HuH-7.5 (cell line): ENCODE results near the gene CMTR2.
"Not testable (repeated sequence)": the region's sequence is repeated elsewhere in the genome, so short reads cannot be mapped to it uniquely, and the experiment has no call there.

Experiments used
- DNase-seq: peaks from one replicate; pipeline ENCODE4 v3.0.0; 2011; ENCODE audit warnings: low spot score

CMTR2 gene, protein sequence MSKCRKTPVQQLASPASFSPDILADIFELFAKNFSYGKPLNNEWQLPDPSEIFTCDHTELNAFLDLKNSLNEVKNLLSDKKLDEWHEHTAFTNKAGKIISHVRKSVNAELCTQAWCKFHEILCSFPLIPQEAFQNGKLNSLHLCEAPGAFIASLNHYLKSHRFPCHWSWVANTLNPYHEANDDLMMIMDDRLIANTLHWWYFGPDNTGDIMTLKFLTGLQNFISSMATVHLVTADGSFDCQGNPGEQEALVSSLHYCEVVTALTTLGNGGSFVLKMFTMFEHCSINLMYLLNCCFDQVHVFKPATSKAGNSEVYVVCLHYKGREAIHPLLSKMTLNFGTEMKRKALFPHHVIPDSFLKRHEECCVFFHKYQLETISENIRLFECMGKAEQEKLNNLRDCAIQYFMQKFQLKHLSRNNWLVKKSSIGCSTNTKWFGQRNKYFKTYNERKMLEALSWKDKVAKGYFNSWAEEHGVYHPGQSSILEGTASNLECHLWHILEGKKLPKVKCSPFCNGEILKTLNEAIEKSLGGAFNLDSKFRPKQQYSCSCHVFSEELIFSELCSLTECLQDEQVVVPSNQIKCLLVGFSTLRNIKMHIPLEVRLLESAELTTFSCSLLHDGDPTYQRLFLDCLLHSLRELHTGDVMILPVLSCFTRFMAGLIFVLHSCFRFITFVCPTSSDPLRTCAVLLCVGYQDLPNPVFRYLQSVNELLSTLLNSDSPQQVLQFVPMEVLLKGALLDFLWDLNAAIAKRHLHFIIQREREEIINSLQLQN

DNA sequence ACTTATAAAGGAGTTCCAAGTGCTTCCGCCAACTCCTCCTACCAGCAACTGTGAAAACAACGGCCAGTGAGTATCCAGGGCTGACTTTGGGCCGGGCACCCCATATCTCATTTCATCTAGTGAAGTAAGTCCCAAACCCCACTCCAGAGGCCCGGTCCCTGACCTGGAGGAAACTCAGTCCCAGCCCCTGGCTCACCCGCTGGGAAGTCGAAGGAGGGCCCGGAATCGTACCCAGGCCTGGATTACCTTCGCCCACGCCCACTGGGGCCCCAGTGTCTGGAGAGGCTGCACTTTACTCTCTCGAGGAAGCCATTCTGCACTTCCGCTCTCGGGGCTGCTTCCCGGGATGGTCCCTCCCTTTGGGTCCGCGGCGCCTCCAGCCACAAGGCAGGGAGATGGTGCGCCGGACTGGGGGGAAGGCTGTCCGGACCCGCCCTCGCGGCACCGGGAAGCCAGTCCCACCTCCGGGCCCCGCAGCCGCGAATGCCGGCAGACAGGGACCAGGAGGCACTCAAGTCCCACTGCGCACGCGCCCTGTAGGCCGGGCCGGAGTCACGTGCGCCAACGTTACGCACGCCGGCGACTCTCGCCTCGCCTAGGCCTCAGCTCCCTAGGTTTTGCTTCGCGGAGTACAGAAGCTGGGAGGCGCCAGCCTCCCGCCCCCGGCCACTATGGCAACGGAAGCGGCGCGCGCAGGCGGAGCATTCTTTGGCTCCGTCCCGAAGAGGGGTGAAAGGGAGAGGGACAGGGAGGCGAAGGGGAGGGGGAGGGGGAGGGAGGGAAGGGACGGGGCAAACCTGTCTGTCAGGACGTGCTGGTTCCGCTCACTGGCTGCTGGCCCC is at the start of gene CMTR2:
TSS of gene CMTR2 (minus strand) at position 513 of the 842 bp plus-strand sequence. CDS start 3,482 bp downstream, outside the sequence.
- peak; percentile 93 for DNase-seq

DNA sequence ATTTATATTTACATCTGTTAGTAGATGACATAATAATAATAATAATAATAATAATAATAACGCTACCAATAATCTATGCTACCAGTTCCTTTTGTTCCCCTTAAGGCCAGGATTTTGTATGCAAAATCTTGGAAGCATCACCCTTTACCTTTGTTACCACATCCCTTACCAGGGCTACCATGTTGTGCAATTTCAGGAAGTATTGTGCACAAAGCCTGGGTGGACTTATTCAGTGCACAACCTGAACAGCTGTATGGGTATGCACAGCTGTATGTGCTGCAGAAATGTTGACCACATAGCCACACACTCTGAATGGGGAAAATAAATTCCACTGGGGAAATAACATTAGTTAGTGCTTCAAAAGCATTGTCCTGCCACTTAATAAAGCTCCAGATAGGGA is 49.4 kb upstream of the CMTR2 start:
- no peak for DNase-seq

DNA sequence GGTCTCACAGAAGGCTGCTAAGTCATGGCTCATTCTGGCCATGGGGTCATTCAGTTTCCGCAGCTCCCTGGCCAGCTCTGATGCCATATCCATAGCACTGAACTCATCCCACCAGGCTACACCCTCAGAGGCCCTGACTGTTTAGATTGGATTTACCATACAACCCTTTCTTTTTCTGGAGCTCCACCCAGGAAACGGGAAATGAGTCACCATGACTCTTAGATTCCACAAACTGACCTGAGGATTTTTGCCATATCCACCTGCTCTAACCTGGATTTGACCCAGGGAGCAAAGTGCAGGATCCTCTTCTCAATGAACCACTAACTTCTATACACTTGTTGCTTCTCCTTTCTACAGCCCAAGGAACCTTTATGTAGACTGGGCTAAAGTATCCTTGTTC is 49.0 kb upstream of the CMTR2 start:
- DNase-seq = no peak

DNA sequence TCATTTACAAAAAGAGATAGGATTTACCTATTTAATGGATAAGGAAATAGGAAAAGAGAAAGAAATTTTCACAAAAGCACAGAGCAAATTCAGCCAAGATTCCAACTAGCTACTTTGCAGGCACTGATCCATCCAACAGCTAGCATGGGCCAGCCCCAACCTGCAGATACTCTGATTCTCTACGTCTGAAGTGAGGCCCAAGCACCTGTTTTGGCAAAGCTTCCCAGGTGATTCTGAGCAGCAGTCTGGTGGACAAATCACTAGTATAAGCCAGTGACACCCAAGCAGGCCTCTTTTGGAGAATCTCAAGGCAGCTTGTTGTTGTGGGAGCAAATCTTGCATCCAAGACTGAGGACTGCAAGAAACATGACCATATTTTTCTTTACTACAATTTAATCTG is 48.4 kb upstream of the CMTR2 start:
- no peak for DNase-seq

DNA sequence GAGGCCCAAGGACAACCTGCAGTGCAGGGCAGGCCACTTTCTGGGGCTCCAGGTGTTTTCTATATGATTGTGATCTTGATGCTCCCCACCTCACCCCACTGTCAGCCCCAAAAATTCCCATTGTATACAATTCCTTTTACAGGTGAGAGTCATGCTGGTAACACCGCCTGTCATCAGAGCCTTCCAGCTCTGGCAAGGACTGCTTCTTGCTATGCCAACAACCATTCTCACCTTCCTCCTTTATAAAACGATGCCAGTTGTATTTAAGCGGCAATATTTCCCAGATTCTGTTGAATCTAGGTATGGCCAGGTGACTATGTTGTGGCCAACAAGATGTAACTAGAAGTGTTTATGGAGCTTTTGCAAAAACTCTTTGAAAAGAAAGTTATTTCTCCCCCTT is 38.9 kb upstream of the CMTR2 start:
- no peak for DNase-seq

DNA sequence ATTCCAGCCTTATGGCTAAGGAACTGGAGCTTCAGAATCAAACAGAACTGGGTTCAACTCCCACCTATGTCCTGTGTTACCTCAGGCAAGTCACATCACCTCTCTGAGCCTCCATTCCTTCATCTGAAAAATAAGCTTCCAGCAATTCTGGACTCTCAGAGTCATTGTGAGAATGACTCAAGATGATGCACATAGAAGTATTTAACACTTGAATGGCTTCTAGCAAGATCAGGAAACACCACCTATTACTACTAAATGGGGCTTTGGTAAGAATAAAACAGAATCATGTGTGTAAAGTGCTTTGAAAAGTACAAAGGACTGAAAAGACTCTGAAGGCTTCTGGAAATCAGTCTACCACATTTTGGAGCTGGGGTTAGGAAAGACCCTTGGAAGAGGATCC is 38.5 kb upstream of the CMTR2 start:
- no peak for DNase-seq

DNA sequence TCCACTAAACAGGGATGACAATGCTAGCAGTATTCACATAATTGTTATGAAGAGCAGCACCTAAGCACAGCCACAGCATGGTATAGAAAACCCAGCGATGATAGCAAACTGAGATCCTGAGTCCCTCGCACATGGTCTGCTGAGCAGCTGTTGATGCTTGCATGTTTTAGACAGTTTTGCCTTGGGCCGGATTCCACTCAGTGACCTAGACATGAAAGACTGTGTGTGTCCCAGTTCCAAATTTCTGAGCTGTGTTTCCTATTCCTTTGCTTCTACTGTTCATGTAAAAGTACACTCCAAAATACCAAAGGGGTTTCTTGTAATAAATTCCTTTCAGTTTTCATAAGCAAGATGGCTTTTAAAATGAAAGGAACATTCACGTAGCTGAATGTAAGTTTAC is 30.8 kb upstream of the CMTR2 start:
- DNase-seq = no peak

DNA sequence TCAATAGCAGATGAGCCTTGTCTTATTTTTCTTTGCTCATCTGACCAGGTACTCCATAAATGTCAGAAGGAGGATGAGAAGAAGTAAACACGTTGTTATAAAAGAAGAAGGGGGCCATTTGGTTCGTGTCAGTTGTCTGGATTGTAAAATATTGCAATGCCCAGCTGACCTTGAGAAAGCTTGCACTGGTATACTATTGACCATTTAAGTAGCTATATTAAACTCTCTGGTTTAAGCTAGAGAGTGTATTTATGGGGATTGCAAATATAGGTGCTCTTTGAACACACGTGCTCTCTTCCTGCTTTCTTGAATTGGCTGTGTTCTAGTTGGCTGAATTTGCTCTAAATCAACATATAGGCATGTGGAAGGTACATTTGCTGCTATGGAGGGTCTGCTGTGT is 26.1 kb upstream of the CMTR2 start:
- DNase-seq = no peak

DNA sequence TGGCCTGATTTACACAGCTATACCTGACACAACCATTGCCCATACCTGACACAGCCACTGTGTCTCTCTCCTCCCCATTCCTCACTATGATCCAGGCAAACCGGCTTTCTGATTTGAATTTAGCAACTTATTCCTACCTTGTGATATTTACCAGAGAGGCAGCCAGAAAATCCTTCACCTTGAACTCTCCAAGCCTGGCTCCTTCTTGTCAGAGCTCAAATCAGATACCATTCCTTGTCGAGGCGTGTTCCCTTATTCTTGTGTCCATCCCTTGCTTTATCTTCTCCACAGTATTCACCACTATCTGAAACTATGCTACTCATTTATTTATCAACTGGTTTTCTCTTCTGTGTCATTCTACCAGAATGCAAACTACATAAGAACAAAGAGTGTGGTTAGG is 24.4 kb upstream of the CMTR2 start:
- not testable (repeated sequence) for DNase-seq

DNA sequence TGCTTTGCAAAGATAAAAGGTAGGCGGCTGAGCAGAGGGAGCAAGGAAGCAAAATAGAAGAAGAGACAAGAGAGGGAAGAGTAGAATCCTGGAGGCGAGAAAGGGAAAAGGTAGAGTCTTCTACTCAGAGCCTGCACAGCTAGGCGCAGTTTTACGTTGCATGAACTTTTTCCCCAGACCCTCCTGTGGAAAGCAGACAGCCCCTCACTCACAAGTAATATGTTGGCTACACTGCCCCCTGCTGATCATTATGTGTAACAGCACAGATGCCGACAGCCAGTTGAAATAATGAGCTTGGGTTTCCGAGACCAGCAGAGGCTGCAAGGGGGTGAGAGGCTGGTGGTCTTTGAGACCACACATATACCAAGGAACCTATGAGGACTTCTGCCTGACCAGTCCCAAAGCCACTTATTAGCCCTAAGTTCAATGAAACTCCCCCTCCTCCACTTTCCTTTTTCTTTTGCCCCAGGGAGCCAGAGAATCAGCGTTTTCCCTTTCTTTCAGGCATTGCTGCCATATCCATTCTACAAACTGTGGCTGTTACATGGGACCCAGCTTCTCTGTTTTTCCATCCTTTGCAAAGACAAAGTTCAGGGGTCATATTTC is 22.5 kb upstream of the CMTR2 start:
- peak; percentile 19 for DNase-seq

DNA sequence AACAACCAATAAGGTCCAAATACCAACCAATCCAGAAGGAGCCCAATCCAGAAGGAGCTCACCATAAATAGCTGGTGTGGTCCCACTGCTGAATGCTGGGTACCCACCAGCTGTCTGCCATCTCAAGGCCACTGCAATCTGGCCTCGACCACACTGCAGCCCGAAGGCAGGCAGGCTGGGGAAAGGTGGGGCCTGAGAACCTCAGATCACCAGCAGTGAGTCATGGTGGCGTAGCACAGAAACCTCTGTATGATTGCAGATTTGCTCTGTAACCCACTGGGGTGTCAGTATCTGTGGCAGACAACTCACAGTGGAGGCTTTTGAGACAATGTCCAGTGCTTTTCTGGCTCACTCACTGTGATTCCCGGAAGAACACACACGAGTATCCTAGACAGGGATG is 14.7 kb upstream of the CMTR2 start:
- DNase-seq = no peak

DNA sequence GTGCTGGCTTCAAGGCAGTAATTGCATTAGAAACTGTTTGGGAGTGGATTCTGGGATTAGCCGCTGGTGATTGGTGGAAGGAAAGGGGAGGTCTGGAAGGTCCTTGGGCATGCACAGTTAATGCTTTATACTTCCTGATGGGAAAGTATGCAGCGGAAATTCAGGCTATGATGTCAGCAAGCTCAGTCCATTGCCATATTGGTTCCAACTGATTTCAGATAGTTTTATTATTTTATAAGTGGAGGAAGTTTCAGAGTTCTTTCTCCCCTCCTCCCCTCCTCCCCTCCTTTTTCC is 8.1 kb upstream of the CMTR2 start:
- DNase-seq = no peak

DNA sequence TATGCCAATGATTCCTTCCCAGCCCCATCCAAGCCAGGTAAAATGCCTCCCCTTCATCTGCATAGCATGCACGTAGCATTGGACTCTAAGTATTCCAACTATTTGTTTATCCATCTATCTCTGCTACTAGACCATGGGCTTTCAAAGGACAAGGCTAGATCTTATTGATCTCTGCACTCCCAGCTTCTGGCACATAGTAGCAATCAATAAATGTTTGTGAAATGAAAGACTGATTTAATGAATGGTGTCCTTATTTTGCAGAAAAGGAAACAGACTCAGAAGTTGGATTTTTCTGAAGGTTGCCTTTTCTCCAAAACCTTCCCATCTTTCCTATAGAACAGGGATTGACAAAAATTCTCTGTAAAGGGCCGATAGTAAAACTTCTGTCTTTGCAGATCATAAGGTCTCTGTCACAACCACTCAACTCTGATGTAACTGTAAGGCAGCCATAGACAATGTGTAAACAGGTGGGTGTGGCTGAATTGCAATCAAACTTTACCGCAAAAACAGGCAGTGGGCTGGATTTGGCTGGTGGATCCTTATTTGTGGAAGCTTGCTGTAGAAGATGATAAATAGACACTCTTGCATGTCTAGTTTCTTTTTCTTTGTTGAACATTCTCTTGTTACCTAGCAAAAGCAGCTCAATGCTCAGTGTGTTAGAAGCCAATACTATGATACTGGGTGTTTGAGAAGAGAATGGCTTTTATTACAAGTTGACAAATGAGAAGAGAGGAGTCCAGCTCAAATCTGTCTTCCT is 7.6 kb upstream of the CMTR2 start:
- DNase-seq = no peak

DNA sequence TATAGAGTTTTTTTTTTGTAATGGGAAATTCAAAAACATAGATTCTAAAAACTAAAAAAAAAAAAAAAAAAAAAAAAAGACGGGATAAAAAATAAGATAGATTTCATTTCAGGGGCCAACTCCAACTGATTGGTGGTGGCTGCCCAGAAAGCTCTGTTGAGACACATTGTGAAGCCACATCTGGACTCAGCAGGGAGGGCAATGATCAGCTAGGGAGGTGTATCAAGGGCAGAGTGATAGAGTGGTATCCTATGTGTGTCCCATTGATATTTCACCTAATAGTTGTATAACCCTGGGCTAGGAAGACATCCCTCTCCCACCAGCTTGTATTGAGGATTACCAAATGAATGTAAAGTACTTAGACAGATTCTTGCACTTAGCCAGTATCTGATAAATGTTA is 6.7 kb upstream of the CMTR2 start:
- DNase-seq = no peak

DNA sequence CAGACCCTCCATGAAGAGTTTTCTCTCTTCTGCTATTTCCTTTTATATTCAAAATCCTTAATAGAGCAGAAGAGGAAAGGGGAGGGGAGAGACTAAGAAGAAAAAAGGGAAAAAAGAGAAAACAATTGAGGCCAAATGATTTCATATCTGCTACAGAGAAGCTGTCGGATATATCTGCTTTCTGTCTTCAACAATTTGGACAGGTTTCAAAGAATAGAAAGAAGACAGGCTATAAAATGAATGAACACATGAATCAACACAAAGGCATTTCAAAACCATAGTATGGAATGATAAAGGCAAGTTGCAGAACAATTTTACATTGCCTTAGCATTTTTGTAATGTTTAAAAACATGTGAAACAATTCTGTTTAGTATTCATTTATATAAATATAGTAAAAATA is 4.7 kb upstream of the CMTR2 start:
- DNase-seq = no peak

DNA sequence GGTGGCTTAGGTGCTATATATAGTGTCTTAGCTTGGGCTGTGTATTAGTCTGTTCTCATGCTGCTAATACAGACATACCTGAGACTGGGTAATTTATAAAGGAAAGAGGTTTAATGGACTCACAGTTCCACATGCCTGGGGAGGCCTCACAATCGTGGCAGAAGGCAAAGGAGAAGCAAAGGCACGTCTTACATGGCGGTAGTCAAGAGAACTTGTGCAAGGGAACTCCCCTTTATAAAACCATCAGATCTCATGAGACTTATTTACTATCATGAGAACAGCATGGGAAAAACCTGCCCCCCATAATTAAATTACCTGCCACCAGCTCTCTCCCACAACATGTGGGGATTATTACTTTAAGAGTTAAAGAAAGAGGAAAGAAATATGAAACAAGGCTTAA is 2.9 kb upstream of the CMTR2 start:
- DNase-seq = not testable (repeated sequence)

DNA sequence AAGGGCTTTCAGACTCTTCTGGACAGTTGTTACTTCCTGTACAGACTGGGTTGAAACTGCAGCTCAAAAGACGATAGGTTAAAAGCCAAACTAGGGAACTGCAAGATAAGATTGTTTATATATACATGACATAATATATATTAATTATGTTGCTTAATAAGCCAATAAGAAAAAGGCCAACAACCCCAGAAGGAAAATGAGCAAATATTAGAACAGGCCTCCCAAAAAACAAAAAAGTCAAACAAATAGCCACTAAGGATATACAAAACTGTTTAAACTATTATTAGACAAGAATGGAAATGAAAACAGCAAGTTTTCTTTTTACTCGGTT is 495 bp upstream of the CMTR2 start:
- no peak for DNase-seq

DNA sequence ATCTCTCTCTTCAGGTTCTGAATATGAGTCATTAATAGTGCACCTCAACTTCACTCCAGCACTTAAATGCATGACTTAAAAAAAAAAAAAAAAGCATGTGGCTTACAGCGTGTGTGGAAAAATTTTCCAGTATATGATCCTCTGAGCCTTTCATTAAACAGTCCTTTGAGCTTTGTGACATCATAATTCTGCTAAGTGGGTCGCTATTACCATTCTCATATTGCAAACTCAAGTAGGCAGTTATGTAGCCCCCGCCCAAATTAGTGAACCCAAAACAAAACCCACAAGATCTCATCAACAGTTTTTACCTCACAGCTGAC is 672 bp downstream of the CMTR2 start:
- DNase-seq = no peak

DNA sequence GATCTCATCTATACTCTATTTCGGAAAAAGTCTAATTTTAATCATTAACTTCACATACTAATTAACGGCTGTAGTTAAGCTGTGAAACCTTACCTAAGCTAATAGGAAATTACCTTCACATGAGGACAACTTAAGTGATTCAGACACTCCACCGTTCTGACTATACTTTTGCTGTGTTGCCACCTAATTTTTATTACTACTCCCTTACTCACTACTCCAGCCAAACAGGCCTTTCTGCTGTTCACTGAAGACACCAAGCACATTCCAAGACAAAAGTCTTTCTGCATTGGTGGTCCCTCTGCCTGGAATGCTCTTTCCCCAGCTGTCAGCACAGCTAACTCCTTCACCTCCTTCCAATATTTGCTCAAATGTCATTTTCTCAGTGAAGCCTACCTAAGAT is 1.3 kb downstream of the CMTR2 start:
- no peak for DNase-seq

DNA sequence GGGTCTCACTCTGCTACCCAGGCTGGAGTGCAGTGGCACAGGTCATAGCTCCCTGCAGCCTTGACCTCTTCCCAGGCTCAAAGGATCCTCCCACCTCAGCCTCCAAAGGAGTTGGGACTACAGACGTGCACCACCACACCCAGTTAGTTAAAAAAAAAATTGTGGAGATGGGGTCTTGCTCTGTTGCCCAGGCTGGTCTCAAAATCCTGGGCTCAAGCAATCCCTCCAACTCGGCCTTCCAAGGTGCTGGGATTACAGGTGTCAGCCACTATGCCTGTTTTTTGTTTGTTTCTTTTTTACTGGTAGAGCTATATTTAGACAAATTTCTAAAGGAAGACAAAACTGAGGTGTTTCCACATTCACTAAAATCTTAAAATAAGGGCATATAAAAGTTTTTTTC is 1.7 kb downstream of the CMTR2 start:
- DNase-seq = no peak

DNA sequence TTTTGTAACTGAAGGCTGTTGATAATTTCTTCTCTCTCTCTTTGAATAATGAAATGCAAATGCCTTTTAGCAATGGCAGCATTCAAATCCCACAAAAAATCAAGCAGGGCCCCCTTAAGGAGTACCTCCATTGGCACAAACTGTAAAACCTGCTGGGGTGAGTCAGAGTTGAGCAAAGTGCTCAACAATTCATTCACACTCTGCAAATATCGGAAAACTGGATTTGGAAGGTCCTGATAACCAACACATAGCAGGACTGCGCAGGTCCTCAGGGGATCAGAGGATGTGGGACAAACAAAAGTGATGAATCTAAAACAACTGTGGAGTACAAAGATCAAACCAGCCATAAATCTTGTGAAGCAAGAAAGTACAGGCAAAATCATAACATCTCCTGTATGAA is 5.6 kb downstream of the CMTR2 start:
- DNase-seq = no peak

DNA sequence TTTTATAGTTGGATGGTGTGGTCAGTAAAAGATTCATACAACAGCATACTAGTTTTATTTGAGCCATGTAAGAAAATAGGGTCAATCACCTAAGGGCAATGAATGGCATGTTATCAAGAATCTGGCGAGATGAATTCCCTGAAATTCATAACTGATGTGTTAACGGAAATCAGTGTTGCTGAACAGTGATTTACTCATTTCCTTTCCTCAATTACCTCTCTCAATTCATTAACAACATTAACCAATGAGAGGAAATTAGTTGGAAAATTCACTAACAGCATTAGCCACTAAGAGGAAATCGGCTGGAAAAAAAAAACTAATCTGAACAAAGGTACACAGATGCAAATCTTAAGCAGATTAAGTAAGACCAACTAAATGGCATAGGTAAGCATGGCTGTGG is 6.3 kb downstream of the CMTR2 start:
- DNase-seq = no peak
